H1 (cell line): ENCODE results near the gene SPRYD3.

ENCODE experiments used
- EZH2 ChIP-seq: fragments of 200-600 bp; sonication (generic); IDR thresholded peaks from 2 replicates; pipeline ENCODE4 v1.7.1; 2012; ENCODE audit warnings: low read depth, mild to moderate bottlenecking, moderate library complexity, low read length, inconsistent platforms; ENCODE audit not compliant: severe bottlenecking
- POLR2AphosphoS5 ChIP-seq: IDR thresholded peaks from 2 replicates; pipeline ENCODE4 v1.6.1; 2011; ENCODE audit warnings: low read depth, low read length
- SP4 ChIP-seq: IDR thresholded peaks from 2 replicates; pipeline ENCODE4 v1.6.1; 2012; ENCODE audit warnings: low read length, inconsistent platforms
- TEAD4 ChIP-seq: IDR thresholded peaks from 2 replicates; pipeline ENCODE4 v1.6.1; 2012; ENCODE audit warnings: low read depth, low read length, inconsistent platforms, mixed read lengths

GRCh38 chr12:53070877-53071492, 8.2 kb downstream of the SPRYD3 start:
- TF ChIP-seq EZH2 (no peak), TEAD4 (no peak), POLR2AphosphoS5 (no peak), SP4 (no peak)
